ENCODE data around the gene SEC14L5.

- no peak for TF ChIP-seq CTCF (conservative IDR thresholded peaks at IDR 0.05; ENCODE audit: low read depth, low read length)
- no peak for TF ChIP-seq EZH2 (IDR thresholded peaks at IDR 0.05; ENCODE audit: low read length, unreplicated experiment)
Observed at GRCh38 chr16:4957420-4957719, 760 bp upstream of the SEC14L5 start.

Data from PC-3 (cell line).